A673 (cell line): ENCODE data around the gene ELF1. TPM values are rescaled to one million over a fixed set of nuclear protein-coding genes. Genes with fewer than 3 reads are reported as not detected.
"Not testable (repeated sequence)": the region's sequence is repeated elsewhere in the genome, so short reads cannot be mapped to it uniquely, and the experiment has no call there.

Experiments used
- BruUV-seq: library from RNA; stranded (reverse); fragments of 400-500 nt; replicated peaks from 2 replicates; lab custom pipeline; 2021; lab: Mats Ljungman, UMichigan
- CTCF ChIA-PET: fragments of 300-600 bp; sonication (Branson Sonifier 250); formaldehyde crosslinking; loops from one replicate; lab custom pipeline; 2022; ENCODE audit warnings: antibody characterized with exemption; lab: Charles Lee
- POLR2A ChIA-PET: fragments of 300-600 bp; sonication (Branson Sonifier 250); formaldehyde crosslinking; loops from one replicate; lab custom pipeline; 2022; ENCODE audit warnings: antibody characterized with exemption; ENCODE audit not compliant: low non-redundant PET; lab: Charles Lee
- DNase-seq: peaks from one replicate; pipeline ENCODE4 v3.0.0-alpha.2; 2015; ENCODE audit warnings: low spot score
- H3K27ac ChIP-seq: fragments of 200-600 bp; sonication (generic); 2 replicates; pipeline ENCODE4 v1.5.1; 2016; ENCODE audit warnings: mixed run types, low read depth, mild to moderate bottlenecking, mixed read lengths, antibody characterized with exemption, low read length; ENCODE audit not compliant: poor library complexity, severe bottlenecking
- H3K27me3 ChIP-seq: fragments of 200-600 bp; sonication (generic); replicated peaks from 2 replicates; pipeline ENCODE4 v1.6.1; 2017; ENCODE audit warnings: mixed run types, low read depth, mild to moderate bottlenecking, mixed read lengths, antibody characterized with exemption, low read length; ENCODE audit not compliant: insufficient read depth, poor library complexity
- H3K36me3 ChIP-seq: fragments of 200-600 bp; sonication (generic); 2 replicates; pipeline ENCODE4 v1.6.1; 2016; ENCODE audit warnings: mixed run types, mild to moderate bottlenecking, mixed read lengths, antibody characterized with exemption, low read length; ENCODE audit not compliant: insufficient read depth, poor library complexity, severe bottlenecking
- H3K4me1 ChIP-seq: fragments of 200-600 bp; sonication (generic); 2 replicates; pipeline ENCODE4 v1.6.1; 2017; ENCODE audit warnings: mixed run types, mild to moderate bottlenecking, mixed read lengths, antibody characterized with exemption, low read length; ENCODE audit not compliant: insufficient read depth, poor library complexity, severe bottlenecking
- H3K4me3 ChIP-seq: fragments of 200-600 bp; sonication (generic); 2 replicates; pipeline ENCODE4 v1.5.1; 2016; ENCODE audit warnings: low read depth, mixed run types, mild to moderate bottlenecking, mixed read lengths, low read length; ENCODE audit not compliant: poor library complexity, severe bottlenecking
- H3K9me3 ChIP-seq: fragments of 200-600 bp; sonication (generic); 2 replicates; pipeline ENCODE4 v1.6.1; 2016; ENCODE audit warnings: mixed run types, low read depth, mild to moderate bottlenecking, mixed read lengths, antibody characterized with exemption, low read length; ENCODE audit not compliant: poor library complexity, severe bottlenecking
- EZH2 ChIP-seq: fragments of 200-600 bp; sonication (generic); IDR thresholded peaks from 2 replicates; pipeline ENCODE4 v1.6.1; 2017; ENCODE audit warnings: borderline replicate concordance, low read depth, mild to moderate bottlenecking, mixed read lengths, antibody characterized with exemption, low read length; ENCODE audit not compliant: poor library complexity, severe bottlenecking
- intact Hi-C: fragments of 100-400 bp; cut with micrococcal nuclease; formaldehyde crosslinking; loops from one replicate; pipeline ENCODE4 v1.10.0; 2022; ENCODE audit not compliant: unreplicated experiment
- total RNA-seq: library from RNA; stranded (reverse); gene quantifications from 2 replicates; pipeline ENCODE4 v1.2.3, GENCODE V29; 2021
- TF ChIP-seq, protein P1 (sequence below): fragments of 300-800, 200-600 bp; sonication (generic); conservative IDR thresholded peaks from 2 replicates; pipeline ENCODE4 v1.5.1; 2017; ENCODE audit warnings: low read depth, mild to moderate bottlenecking, antibody characterized with exemption, low read length, moderate library complexity, mixed read lengths

ELF1 gene
- total RNA-seq, 1 experiment from 2014 or later = 31.5 TPM

DNA sequence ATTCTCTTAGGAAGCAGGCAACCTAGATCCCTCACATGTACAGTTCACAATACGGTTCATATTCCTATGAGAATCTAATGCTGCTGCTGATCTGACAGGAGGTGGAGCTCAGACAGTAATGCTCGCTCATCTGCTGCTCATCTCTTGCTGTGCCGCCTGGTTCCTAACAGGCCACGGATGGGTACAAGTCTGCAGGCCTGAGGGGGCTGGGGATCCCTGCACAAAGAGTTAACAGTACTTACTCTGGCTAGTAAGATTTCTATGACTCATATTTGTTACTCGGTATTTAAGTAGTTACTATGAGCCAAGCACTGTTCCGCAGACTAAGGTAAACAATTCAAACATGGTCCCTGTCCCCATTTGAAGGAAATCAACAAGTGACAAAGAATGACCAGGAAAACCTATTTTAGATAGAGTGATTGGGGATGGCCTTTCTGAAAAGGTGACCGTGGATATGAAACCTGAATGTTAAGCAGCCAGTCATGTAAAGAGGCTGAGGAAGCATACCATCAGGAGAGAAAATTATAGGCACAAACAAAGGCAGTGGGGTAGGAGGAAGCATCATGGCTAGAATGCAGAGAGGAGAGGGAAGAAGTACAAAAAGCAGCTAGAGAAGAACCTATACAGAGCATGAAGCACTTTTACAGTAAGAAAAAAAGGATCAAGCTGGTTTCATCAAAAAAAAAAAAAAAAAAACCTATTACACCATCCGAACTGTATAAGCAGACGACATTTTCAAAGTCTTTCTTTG lies 21.6 kb upstream of the ELF1 start:
- intact Hi-C loops = no loop called here
- no peaks in the 10 kb centered on the region for H3K36me3 ChIP-seq
- no peak overlapping the region for H3K27ac ChIP-seq
- ChIA-PET CTCF (no interaction called here), POLR2A (no interaction called here)
- TF ChIP-seq, protein P1, sequence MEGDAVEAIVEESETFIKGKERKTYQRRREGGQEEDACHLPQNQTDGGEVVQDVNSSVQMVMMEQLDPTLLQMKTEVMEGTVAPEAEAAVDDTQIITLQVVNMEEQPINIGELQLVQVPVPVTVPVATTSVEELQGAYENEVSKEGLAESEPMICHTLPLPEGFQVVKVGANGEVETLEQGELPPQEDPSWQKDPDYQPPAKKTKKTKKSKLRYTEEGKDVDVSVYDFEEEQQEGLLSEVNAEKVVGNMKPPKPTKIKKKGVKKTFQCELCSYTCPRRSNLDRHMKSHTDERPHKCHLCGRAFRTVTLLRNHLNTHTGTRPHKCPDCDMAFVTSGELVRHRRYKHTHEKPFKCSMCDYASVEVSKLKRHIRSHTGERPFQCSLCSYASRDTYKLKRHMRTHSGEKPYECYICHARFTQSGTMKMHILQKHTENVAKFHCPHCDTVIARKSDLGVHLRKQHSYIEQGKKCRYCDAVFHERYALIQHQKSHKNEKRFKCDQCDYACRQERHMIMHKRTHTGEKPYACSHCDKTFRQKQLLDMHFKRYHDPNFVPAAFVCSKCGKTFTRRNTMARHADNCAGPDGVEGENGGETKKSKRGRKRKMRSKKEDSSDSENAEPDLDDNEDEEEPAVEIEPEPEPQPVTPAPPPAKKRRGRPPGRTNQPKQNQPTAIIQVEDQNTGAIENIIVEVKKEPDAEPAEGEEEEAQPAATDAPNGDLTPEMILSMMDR = no peak
- no peak for TF ChIP-seq EZH2
- no TSS peak for BruUV-seq
- H3K4me3 ChIP-seq = no peak overlapping the region
- DNase-seq = no peak
- H3K27me3 ChIP-seq = no peaks in the 10 kb centered on the region
- H3K4me1 ChIP-seq = no peaks in the 10 kb centered on the region
- no peaks in the 10 kb centered on the region for H3K9me3 ChIP-seq

- BruUV-seq = no TSS peak
- TF ChIP-seq, protein P1 = no peak
- TF ChIP-seq EZH2 = no peak
- no peaks in the 10 kb centered on the region for H3K27me3 ChIP-seq
- no peaks in the 10 kb centered on the region for H3K4me1 ChIP-seq
- H3K4me3 ChIP-seq = no peak overlapping the region
- no peaks in the 10 kb centered on the region for H3K9me3 ChIP-seq
- no peak for DNase-seq
- H3K36me3 ChIP-seq = no peaks in the 10 kb centered on the region
- POLR2A ChIA-PET = no interaction called here
- intact Hi-C loops = no loop called here
- CTCF ChIA-PET = no interaction called here
- no peak overlapping the region for H3K27ac ChIP-seq
Measured at GRCh38 chr13:41039746-41040145, 20.6 kb upstream of the ELF1 start.

GRCh38 chr13:41036557-41036956 lies 17.4 kb upstream of the ELF1 start:
- H3K36me3 ChIP-seq, DNase-seq, H3K27ac ChIP-seq, CTCF ChIA-PET, H3K4me3 ChIP-seq, H3K27me3 ChIP-seq, H3K9me3 ChIP-seq, POLR2A ChIA-PET, BruUV-seq, intact Hi-C loops, H3K4me1 ChIP-seq: not testable (repeated sequence)

DNA sequence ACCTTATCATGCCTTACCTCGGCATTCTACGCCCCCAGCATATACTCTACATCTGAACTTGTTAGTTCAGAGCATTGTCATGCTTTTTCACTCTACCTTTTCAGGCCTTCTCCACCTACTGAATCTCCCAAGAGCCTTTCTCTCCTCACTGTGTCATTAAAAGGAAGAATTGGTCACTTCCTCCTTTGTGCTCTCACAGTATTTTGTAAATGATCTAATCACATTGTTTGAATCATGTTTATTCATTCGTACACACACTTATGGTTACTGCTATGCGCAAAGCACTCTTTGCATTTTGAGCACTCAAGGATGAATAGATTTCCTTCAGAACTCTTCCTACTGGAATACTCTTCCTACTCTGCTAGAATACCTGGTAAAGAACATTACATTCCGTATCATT lies 15.8 kb upstream of the ELF1 start:
- POLR2A ChIA-PET = no interaction called here
- H3K4me1 ChIP-seq = no peaks in the 10 kb centered on the region
- no peaks in the 10 kb centered on the region for H3K9me3 ChIP-seq
- DNase-seq = no peak
- H3K27me3 ChIP-seq = no peaks in the 10 kb centered on the region
- intact Hi-C loops = no loop called here
- TF ChIP-seq, protein P1 = no peak
- TF ChIP-seq EZH2 = no peak
- no peak overlapping the region for H3K27ac ChIP-seq
- CTCF ChIA-PET = no interaction called here
- H3K4me3 ChIP-seq = no peak overlapping the region
- BruUV-seq = no TSS peak
- no peaks in the 10 kb centered on the region for H3K36me3 ChIP-seq
